Liver (tissue), 9 donors: ENCODE results near the gene RNU7-1. TPM values are rescaled to one million over a fixed set of nuclear protein-coding genes. Genes with fewer than 3 reads are reported as not detected.

Experiments
- DNase-seq: peaks from one replicate; pipeline ENCODE4 v3.0.0-alpha.2; 2017; ENCODE audit warnings: low spot score
- H3K27ac ChIP-seq, 2 donors: one replicate each; pipeline ENCODE4 v1.7.0; 2013; ENCODE audit warnings: inconsistent platforms in 2 of 2, low read length in 2 of 2, control low read depth in 1 of 2, low read depth in 1 of 2, mild to moderate bottlenecking in 1 of 2
- H3K27me3 ChIP-seq, 4 donors: one replicate each; pipeline versions ENCODE4 v1.6.1 to v1.7.0; 2013; ENCODE audit warnings: low read length in 3 of 4, inconsistent platforms in 1 of 4, mild to moderate bottlenecking in 1 of 4, moderate library complexity in 1 of 4; ENCODE audit not compliant: control insufficient read depth in 4 of 4, insufficient read depth in 4 of 4
- H3K36me3 ChIP-seq, 4 donors: one replicate each; pipeline versions ENCODE4 v1.6.1 to v1.7.0; 2013; ENCODE audit warnings: low read length in 3 of 4, mild to moderate bottlenecking in 3 of 4, low read depth in 1 of 4, moderate library complexity in 1 of 4; ENCODE audit not compliant: control insufficient read depth in 4 of 4, insufficient read depth in 3 of 4
- H3K4me1 ChIP-seq, 4 donors: one replicate each; pipeline versions ENCODE4 v1.6.1 to v1.7.0; 2013; ENCODE audit warnings: low read length in 3 of 4, mild to moderate bottlenecking in 3 of 4, moderate library complexity in 1 of 4; ENCODE audit not compliant: control insufficient read depth in 4 of 4, insufficient read depth in 4 of 4
- H3K4me3 ChIP-seq, 3 donors: one replicate each; pipeline versions ENCODE4 v1.6.1 to v1.7.0; 2013; ENCODE audit warnings: low read length in 3 of 3, control low read depth in 1 of 3, low read depth in 1 of 3, mild to moderate bottlenecking in 1 of 3
- H3K9ac ChIP-seq, 2 donors: one replicate each; pipeline ENCODE4 v1.7.0; 2013; ENCODE audit warnings: low read length in 2 of 2, mild to moderate bottlenecking in 2 of 2, moderate library complexity in 2 of 2, control low read depth in 1 of 2, low read depth in 1 of 2
- H3K9me3 ChIP-seq, 4 donors: one replicate each; pipeline versions ENCODE4 v1.6.1 to v1.7.0; 2013; ENCODE audit warnings: low read length in 3 of 4; ENCODE audit not compliant: control insufficient read depth in 4 of 4
- EGR1 ChIP-seq, 2 donors: IDR thresholded peaks; 2 replicates each; pipeline ENCODE4 v1.6.1; 2016 to 2018; ENCODE audit warnings: antibody characterized with exemption in 2 of 2, low read depth in 2 of 2
- FOXA1 ChIP-seq: IDR thresholded peaks from 2 replicates; pipeline ENCODE4 v1.6.1; 2016; ENCODE audit warnings: antibody characterized with exemption
- FOXA2 ChIP-seq: IDR thresholded peaks from 2 replicates; pipeline ENCODE4 v1.6.1; 2016; ENCODE audit warnings: antibody characterized with exemption
- GABPA ChIP-seq, 2 donors: IDR thresholded peaks in 1 of 2; conservative IDR thresholded peaks in 1 of 2; 2 replicates each; pipeline ENCODE4 v1.6.1; 2016; ENCODE audit warnings: antibody characterized with exemption in 2 of 2, mild to moderate bottlenecking in 1 of 2, moderate library complexity in 1 of 2
- HNF4A ChIP-seq, 2 donors: conservative IDR thresholded peaks; 2 replicates each; pipeline ENCODE4 v1.6.1; 2016; ENCODE audit warnings: antibody characterized with exemption in 2 of 2, mild to moderate bottlenecking in 2 of 2
- HNF4G ChIP-seq: IDR thresholded peaks from 2 replicates; pipeline ENCODE4 v1.6.1; 2016; ENCODE audit warnings: antibody characterized with exemption
- JUND ChIP-seq, 2 donors: IDR thresholded peaks; 2 replicates each; pipeline ENCODE4 v1.6.1; 2016; ENCODE audit warnings: antibody characterized with exemption in 2 of 2
- NR2F2 ChIP-seq: IDR thresholded peaks from 2 replicates; pipeline ENCODE4 v1.6.1; 2016; ENCODE audit warnings: antibody characterized with exemption
- SP1 ChIP-seq: IDR thresholded peaks from 2 replicates; pipeline ENCODE4 v1.6.1; 2018; ENCODE audit warnings: antibody characterized with exemption, mild to moderate bottlenecking
- TAF1 ChIP-seq: conservative IDR thresholded peaks from 2 replicates; pipeline ENCODE4 v1.6.1; 2016; ENCODE audit warnings: antibody characterized with exemption, mild to moderate bottlenecking
- YY1 ChIP-seq: IDR thresholded peaks from 2 replicates; pipeline ENCODE4 v1.6.1; 2016; ENCODE audit warnings: antibody characterized with exemption, mild to moderate bottlenecking
- WGBS: extraction: QIAGEN DNeasy Blood & Tissue Kit; methylation state at CpG from one replicate; pipeline ENCODE4 v1.1.7; 2013; 5-methylcytosine and 5-hydroxymethylcytosine counted together
- polyA plus RNA-seq, 2 donors: library from polyadenylated mRNA; stranded (reverse) in 1 of 2; unstranded in 1 of 2; fragments of 200-250 nt in 1 of 2; fragments of >200 nt in 1 of 2; fragmentation: Nextera tagmentation in 1 of 2; extraction: Ambion mirVana in 1 of 2; gene quantifications; one replicate each; pipeline versions ENCODE4 v1.2.1 to v1.2.3, GENCODE V29; 2013 to 2015
- total RNA-seq, 2 donors: library from RNA; depleted of rRNA; stranded (reverse); fragments of >200 nt; gene quantifications; one replicate each; pipeline ENCODE4 v1.2.3, GENCODE V29; 2014
- TF ChIP-seq, protein P1 (sequence below): IDR thresholded peaks from 2 replicates; pipeline ENCODE4 v1.6.1; 2016; ENCODE audit warnings: antibody characterized with exemption
- TF ChIP-seq, protein P2 (sequence below): fragments of 150-350 bp; IDR thresholded peaks from 2 replicates; pipeline ENCODE4 v1.5.1; 2017; ENCODE audit warnings: improper control_type of control experiment, low read depth, low read length; ENCODE audit not compliant: missing input control
- TF ChIP-seq, protein P3 (sequence below): IDR thresholded peaks from 2 replicates; pipeline ENCODE4 v1.6.1; 2016; ENCODE audit warnings: antibody characterized with exemption
- TF ChIP-seq, protein P4 (sequence below): IDR thresholded peaks from 2 replicates; pipeline ENCODE4 v1.6.1; 2016; ENCODE audit warnings: antibody characterized with exemption
- donor health status: healthy.
- donor health status: healthy.
- donor health status: healthy.
- donor health status: healthy.
- donor health status: healthy.

The RNU7-1 gene
- total and polyA plus RNA-seq, 4 donors, result not detected

DNA sequence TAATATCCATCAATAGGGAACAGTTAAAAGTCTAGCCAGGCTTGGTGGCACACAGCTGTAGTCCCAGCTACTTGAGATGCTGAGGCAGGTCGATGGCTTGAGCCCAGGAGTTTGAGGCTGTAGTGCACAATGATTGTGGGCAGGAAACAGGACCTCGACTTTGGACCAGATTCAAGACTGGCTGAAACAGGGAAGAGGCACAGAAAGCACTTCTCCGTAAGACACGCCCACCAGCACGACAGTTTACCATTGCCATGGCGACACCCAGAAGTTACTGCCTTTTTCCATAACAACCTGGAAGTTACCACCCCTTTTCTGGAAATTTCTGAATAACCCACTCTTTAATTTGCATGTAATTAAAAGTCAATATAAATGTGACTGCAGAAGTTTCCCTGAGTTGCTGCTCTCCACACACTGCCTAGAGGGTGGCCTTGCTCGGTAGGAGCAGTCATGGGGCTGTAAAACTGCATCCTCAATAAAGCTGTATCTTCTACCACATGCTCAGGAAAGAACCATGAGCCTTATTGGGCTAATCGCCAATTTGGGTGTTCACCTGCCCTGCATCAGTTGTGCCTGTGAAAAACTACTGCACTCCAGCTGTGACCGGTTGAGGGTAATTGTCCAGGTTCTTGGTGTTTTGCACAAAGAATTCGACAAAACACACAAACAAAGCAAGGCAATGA, 43.6 kb upstream of the RNU7-1 start:
- Histone ChIP-seq H3K4me3 (no peak overlapping the region), H3K9me3 (no peaks in the 10 kb centered on the region), H3K27me3 (no peaks in the 10 kb centered on the region), H3K27ac (no peak overlapping the region), H3K36me3 (no peaks in the 10 kb centered on the region), H3K4me1 (peaks cover 0 to 8% (median 6%) of the 10 kb centered on the region in 4 donors), H3K9ac (no peak overlapping the region)
- WGBS, result 56% methylated on average over 10 of the region's 10 CpGs
- no peak for DNase-seq
- TF ChIP-seq HNF4A (conservative IDR thresholded peaks at IDR 0.05) (no peak), NR2F2 (no peak), SP1 (peak; percentile 11), JUND (IDR thresholded peaks at IDR 0.05) (peak in 1 of 2 donors; percentile 30)
- TF ChIP-seq, protein P1, sequence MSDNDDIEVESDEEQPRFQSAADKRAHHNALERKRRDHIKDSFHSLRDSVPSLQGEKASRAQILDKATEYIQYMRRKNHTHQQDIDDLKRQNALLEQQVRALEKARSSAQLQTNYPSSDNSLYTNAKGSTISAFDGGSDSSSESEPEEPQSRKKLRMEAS, result no peak

DNA sequence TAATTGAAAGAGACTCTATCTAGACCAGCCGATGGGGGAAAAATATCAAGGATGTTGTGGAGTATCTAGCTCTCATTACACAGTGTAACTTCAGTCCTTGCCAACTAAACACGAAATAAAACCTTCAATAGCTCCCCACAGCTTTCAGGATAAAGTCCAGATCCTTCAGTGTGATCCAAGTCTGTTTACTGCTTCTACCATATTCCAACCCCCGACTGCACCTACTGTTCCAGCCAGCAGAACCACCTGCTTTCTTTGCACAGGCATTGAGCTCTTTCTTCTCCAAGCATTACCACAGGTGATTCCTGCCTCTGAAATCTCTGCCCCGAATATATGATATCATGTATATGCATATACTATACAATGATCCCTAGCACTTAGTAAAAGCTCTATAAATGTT, 41.2 kb upstream of the RNU7-1 start:
- H3K4me3 ChIP-seq, result no peak overlapping the region
- no peak overlapping the region for H3K27ac ChIP-seq
- H3K4me1 ChIP-seq, result peaks cover 1 to 11% (median 8%) of the 10 kb centered on the region in 4 donors
- H3K9ac ChIP-seq, result no peak overlapping the region
- H3K36me3 ChIP-seq, result no peaks in the 10 kb centered on the region
- no peaks in the 10 kb centered on the region for H3K9me3 ChIP-seq
- TF ChIP-seq FOXA1 (no peak), FOXA2 (no peak), NR2F2 (no peak), JUND (IDR thresholded peaks at IDR 0.05) (no peak), YY1 (no peak), GABPA (IDR thresholded peaks at IDR 0.05 in 1 of 2, conservative IDR thresholded peaks at IDR 0.05 in 1 of 2) (no peak)
- TF ChIP-seq, protein P2, sequence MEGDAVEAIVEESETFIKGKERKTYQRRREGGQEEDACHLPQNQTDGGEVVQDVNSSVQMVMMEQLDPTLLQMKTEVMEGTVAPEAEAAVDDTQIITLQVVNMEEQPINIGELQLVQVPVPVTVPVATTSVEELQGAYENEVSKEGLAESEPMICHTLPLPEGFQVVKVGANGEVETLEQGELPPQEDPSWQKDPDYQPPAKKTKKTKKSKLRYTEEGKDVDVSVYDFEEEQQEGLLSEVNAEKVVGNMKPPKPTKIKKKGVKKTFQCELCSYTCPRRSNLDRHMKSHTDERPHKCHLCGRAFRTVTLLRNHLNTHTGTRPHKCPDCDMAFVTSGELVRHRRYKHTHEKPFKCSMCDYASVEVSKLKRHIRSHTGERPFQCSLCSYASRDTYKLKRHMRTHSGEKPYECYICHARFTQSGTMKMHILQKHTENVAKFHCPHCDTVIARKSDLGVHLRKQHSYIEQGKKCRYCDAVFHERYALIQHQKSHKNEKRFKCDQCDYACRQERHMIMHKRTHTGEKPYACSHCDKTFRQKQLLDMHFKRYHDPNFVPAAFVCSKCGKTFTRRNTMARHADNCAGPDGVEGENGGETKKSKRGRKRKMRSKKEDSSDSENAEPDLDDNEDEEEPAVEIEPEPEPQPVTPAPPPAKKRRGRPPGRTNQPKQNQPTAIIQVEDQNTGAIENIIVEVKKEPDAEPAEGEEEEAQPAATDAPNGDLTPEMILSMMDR, result no peak
- TF ChIP-seq, protein P3, sequence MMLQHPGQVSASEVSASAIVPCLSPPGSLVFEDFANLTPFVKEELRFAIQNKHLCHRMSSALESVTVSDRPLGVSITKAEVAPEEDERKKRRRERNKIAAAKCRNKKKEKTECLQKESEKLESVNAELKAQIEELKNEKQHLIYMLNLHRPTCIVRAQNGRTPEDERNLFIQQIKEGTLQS, result no peak
- TF ChIP-seq, protein P1, result no peak
- WGBS, result 76% methylated on average over 4 of the region's 4 CpGs
- DNase-seq, result no peak
- H3K27me3 ChIP-seq, result no peaks in the 10 kb centered on the region

DNA sequence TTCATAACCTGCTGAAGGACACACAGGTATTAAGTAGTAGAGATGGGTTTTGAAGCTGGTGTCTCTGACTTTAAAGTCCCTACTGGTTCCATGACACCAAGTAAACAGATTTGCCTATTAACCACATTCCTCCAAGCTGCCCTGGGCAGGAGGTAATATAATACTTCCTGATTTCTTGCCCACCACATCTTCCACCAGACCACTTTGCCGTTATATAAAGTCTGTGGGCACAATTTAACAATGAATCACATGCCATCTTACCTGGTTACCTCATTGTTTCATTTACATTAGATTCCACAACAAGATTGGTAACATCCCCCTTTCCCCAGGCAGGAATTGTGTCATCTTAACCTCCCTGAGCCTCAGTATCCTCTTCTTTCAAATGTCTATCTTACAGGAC, 39.9 kb upstream of the RNU7-1 start:
- H3K36me3 ChIP-seq, result no peaks in the 10 kb centered on the region
- WGBS, result 92% methylated on average over 1 of the region's 1 CpG
- no peak overlapping the region for H3K4me3 ChIP-seq
- no peak overlapping the region for H3K9ac ChIP-seq
- H3K27me3 ChIP-seq, result no peaks in the 10 kb centered on the region
- no peak for DNase-seq
- TF ChIP-seq, protein P4, sequence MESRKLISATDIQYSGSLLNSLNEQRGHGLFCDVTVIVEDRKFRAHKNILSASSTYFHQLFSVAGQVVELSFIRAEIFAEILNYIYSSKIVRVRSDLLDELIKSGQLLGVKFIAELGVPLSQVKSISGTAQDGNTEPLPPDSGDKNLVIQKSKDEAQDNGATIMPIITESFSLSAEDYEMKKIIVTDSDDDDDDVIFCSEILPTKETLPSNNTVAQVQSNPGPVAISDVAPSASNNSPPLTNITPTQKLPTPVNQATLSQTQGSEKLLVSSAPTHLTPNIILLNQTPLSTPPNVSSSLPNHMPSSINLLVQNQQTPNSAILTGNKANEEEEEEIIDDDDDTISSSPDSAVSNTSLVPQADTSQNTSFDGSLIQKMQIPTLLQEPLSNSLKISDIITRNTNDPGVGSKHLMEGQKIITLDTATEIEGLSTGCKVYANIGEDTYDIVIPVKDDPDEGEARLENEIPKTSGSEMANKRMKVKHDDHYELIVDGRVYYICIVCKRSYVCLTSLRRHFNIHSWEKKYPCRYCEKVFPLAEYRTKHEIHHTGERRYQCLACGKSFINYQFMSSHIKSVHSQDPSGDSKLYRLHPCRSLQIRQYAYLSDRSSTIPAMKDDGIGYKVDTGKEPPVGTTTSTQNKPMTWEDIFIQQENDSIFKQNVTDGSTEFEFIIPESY, result no peak
- TF ChIP-seq, protein P3, result no peak
- TF ChIP-seq EGR1 (IDR thresholded peaks at IDR 0.05; ENCODE audit: low read depth in 2 of 2) (no peak), JUND (IDR thresholded peaks at IDR 0.05) (no peak), FOXA2 (no peak), NR2F2 (no peak), HNF4G (no peak), HNF4A (conservative IDR thresholded peaks at IDR 0.05) (no peak), TAF1 (no peak)
- no peaks in the 10 kb centered on the region for H3K9me3 ChIP-seq
- peaks cover 1 to 11% (median 8%) of the 10 kb centered on the region in 4 donors for H3K4me1 ChIP-seq
- H3K27ac ChIP-seq, result no peak overlapping the region
